AG10803 (cell line): ENCODE data around the gene SNX30.

Experiments
- DNase-seq: peaks from one replicate; pipeline ENCODE4 v3.0.0; 2010; ENCODE audit warnings: low read depth
- H3K4me3 ChIP-seq: 2 replicates; pipeline ENCODE4 v1.5.1; 2011; ENCODE audit warnings: mild to moderate bottlenecking, low read length, control low read depth
- TF ChIP-seq, protein P1 (sequence below): conservative IDR thresholded peaks from 2 replicates; pipeline ENCODE4 v1.5.1; 2011; ENCODE audit warnings: mild to moderate bottlenecking, low read length, control low read depth, inconsistent platforms

The SNX30 gene

DNA sequence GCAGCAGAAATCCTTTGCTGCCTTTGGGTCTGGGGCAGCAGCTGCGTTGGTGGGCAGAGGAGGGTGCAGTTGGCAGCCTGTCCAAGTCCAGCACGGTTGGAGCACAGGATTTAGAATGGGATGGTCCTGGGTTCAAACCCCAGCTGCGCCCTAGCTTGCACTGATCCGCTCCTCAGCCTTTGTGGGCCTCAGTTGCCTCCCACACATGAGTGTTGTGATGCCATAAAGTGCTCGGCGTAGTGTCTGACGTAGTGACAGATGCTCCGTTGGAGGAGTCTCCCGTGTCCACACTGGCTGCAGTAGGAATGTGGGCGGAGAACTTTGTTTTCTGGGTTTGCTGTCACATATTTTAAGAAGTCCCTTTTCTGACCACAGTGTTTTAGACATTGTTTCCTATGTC is 104.1 kb downstream of the SNX30 start:
- no peak overlapping the region for H3K4me3 ChIP-seq
- no peak for DNase-seq
- TF ChIP-seq, protein P1, sequence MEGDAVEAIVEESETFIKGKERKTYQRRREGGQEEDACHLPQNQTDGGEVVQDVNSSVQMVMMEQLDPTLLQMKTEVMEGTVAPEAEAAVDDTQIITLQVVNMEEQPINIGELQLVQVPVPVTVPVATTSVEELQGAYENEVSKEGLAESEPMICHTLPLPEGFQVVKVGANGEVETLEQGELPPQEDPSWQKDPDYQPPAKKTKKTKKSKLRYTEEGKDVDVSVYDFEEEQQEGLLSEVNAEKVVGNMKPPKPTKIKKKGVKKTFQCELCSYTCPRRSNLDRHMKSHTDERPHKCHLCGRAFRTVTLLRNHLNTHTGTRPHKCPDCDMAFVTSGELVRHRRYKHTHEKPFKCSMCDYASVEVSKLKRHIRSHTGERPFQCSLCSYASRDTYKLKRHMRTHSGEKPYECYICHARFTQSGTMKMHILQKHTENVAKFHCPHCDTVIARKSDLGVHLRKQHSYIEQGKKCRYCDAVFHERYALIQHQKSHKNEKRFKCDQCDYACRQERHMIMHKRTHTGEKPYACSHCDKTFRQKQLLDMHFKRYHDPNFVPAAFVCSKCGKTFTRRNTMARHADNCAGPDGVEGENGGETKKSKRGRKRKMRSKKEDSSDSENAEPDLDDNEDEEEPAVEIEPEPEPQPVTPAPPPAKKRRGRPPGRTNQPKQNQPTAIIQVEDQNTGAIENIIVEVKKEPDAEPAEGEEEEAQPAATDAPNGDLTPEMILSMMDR = no peak

DNA sequence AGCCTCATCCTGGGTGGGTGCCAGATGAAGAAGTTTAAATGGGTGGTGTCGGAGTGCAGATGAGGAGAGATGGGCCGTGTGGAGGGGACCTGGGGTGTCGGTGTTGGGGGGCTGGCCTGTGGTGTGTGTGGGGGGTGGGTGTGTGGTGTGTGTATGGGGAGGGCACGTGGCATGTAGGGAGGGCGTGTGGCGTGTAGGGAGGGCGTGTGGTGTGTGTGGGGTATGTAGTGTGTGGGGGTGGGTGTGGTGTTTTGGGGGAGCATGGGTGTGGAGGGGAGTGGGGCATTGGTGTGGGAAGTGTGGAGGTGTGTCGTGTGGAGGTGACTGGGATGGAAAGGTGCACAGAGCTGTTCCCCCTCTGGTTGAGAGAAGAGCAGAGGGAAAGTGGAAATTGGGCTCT is 105.6 kb downstream of the SNX30 start:
- TF ChIP-seq, protein P1 = no peak
- no peak for DNase-seq
- no peak overlapping the region for H3K4me3 ChIP-seq

DNA sequence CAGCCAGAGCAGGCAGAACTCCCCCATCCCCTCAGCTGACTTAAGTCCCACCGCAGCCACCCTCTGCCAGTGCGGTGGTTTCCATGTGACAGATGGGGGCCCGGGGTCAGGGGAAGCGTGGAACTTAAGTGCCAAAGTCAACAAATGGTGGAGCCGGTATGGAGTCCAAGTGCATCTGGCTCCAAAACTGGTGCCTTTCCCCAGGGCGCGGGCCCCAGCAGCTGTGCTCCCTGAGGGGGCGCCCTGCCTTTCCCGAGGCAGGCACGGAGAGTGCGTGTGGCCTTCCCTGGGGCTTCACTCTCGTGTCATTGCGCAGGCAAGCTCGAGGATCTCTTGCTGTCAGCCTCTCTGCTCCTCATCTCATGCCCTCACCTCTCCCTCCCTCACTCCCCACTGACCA is 106.3 kb downstream of the SNX30 start:
- DNase-seq = no peak
- TF ChIP-seq, protein P1 = no peak
- no peak overlapping the region for H3K4me3 ChIP-seq

DNA sequence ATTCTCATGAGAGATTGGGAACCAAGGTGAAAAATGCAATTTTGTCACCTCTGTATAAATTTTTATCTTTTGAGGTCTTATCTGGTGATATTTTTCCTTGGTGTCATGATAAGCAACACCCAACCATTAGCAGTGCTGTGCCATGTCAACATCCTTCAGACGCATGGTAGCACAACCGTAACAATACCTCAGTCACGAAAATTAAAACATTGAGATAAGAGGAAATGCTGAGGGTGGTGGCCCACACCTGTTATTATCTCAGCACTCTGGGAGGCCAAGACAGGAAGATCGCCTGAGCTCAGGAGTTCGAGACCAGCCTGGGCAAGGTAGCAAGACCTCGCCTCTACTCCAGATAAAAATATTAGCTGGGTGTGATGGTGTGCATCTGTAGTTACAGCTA is 107.4 kb downstream of the SNX30 start:
- no peak for DNase-seq
- H3K4me3 ChIP-seq = no peak overlapping the region
- TF ChIP-seq, protein P1 = no peak

DNA sequence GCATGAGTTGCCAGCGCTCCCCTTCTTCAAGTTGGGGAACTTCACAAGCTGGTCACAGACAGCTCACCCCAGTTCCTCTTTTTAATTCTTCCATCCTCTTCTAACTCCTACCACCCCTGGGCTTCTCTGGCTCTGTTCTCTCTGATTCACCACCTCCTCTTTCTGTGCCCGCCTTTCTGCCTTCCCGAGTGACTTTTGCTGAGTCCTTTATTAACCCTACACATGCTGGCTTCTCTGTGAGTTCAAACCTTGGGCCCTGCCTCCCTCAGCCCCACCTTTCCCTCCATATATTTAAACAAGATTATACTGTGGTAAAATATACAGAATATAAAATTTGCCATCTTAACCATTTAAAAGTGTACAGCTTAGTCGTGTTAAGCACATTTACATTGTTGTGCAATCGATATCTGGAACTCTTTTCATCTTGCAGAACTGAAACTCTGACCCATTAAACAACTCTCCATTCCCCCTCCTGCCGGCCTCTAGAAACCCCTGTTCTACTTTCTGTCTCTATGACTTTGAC is 108.1 kb downstream of the SNX30 start:
- no peak overlapping the region for H3K4me3 ChIP-seq
- TF ChIP-seq, protein P1 = no peak
- DNase-seq = no peak

DNA sequence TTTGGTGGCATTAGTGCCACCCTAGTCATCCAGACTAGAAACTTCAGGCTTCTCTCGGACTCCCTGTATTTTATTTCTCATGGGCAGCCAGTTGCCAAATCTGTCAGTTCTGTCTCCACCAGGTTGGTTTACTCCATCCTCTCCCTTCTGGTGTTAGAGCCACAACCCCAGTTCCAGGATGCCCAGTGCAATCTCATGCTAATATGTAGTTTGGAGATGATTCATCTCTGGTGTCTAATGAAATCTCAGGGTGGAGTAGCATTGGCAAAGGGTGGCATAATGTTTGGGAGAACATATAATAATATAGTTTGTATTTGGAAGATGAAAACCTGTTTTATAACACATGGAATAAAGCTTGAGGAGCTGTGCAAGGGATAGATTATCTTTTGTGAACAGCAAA is 109.9 kb downstream of the SNX30 start:
- TF ChIP-seq, protein P1 = no peak
- no peak for DNase-seq
- H3K4me3 ChIP-seq = no peak overlapping the region

DNA sequence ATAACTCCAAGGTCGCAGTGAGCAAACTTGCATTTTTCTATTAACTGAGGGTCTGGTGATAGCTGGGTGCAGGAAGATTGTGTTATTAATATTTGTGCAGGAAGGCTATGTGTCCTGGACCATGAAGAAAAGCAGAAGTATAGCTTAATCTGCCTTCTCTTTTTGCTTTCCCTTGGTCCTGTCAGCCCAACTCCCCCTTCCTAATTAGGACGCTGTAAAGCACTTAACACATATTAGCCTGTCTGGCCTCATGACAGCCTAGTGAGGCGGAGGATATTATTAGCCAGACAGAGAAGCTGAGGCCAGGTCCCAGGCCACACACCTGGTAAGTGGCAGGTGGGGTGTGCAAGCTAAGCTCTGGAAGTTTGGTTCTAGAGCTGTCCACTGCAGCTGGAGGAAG is 110.6 kb downstream of the SNX30 start:
- TF ChIP-seq, protein P1 = no peak
- no peak for DNase-seq
- H3K4me3 ChIP-seq = no peak overlapping the region
